ENCODE data around the gene HBEGF.

GRCh38 chr5:140305471-140305870, 40.9 kb downstream of the HBEGF start:
- TF ChIP-seq POLR2A (IDR thresholded peaks at IDR 0.05), result no peak
- TF ChIP-seq CTCF (IDR thresholded peaks at IDR 0.05), result no peak

All from thyroid gland (tissue), 4 donors.